NCI-H748 (cell line): ENCODE data around the gene RBCK1.
"Not testable (repeated sequence)": the region's sequence is repeated elsewhere in the genome, so short reads cannot be mapped to it uniquely, and the experiment has no call there.

Experiments
- DNase-seq: peaks from one replicate; lab custom pipeline; 2025; ENCODE audit not compliant: unreplicated experiment; lab: John Stamatoyannopoulos, UW

The RBCK1 gene

DNA sequence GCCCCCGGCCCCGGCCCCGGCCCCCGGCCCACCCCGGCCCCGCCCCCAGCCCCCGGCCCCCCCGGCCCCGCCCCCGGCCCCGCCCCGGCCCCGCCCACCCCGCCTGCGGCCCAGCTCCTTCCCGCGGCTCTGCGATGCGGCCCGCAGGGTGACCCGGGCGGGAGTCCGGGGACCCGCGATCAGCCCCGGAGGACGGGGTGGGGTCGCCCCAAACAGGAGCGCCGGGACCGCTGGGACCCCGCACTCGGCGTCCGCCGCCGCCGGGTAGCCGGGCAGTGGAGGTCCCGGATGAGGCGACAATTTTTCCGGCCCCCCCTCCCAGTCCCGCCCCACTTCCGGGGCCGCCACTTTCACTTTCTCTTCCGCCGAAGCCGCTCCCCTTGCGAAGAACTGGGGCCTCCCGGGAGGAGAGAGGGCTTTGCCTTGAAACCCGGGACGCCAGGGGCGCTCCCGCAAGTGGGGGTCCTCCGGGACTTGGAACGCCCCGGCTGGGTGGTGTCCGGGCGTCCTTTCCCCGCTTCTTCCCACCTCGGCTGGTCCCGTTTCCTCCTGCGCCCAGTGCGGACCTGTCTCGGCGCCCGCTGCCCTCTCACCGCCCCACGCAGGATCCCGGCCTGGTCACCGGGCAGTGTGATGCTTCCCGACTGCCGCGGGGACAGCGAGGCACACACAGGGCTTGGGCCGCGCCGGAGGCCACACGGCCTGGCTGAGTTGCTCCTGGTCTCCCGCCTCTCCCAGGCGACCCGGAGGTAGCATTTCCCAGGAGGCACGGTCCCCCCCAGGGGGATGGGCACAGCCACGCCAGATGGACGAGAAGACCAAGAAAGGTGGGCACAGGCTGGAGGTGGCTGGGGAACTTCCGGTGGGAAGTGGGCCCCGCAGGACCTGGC is at the start of gene RBCK1:
RBCK1 (plus strand) TSS at position 347 of the 890 bp plus-strand sequence; CDS start at position 806, 459 bp downstream.
- peak; percentile 87 for DNase-seq

DNA sequence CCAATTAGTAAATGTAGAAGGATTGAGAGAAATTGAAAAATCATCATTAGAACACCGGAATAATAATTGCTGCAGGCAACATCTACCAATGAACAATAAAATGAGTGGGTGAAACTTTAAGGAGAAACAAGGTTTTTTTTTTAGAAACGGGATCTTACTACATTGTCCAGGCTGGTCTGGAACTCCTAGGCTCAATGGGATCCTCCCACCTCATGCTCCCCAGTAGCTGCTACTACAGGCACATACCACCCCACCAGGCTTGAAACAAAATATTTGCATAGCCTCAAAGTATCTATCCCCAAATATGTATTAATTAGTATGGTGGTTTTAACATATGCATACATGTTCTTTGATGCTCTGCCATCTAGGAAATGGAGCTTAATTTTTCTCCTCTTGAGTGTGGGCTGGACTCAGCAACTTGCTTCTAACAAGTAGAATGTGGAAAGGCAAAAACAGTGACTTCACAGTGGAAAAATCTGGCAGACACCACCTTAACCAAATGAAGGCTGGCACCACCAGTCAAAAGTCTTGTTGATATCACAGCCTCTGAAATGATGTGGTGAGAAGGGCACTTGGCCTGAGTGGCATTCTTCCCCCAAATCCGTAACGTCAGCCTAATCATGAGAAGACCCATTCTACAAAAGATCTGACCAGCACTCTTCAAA is 49.1 kb upstream of the RBCK1 start:
- DNase-seq = no peak

DNA sequence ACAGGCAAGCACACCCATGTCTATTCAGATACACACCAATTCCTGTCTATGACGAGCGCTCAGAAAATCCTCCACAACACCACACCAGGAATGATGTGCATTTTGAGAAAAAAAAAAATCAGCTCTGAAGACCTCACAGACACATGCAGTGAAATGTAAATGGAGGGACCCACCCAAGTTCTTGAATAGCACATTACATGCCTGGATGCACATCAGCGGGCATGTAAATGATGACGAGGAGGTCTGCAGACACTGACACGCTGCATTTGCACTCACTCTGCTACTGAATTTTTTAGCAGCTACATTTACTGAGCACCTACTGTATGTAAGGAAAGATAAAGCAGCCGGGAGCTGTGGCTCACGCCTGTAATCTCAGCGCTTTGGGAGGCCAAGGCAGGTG is 46.5 kb upstream of the RBCK1 start:
- DNase-seq = peak; percentile 58

DNA sequence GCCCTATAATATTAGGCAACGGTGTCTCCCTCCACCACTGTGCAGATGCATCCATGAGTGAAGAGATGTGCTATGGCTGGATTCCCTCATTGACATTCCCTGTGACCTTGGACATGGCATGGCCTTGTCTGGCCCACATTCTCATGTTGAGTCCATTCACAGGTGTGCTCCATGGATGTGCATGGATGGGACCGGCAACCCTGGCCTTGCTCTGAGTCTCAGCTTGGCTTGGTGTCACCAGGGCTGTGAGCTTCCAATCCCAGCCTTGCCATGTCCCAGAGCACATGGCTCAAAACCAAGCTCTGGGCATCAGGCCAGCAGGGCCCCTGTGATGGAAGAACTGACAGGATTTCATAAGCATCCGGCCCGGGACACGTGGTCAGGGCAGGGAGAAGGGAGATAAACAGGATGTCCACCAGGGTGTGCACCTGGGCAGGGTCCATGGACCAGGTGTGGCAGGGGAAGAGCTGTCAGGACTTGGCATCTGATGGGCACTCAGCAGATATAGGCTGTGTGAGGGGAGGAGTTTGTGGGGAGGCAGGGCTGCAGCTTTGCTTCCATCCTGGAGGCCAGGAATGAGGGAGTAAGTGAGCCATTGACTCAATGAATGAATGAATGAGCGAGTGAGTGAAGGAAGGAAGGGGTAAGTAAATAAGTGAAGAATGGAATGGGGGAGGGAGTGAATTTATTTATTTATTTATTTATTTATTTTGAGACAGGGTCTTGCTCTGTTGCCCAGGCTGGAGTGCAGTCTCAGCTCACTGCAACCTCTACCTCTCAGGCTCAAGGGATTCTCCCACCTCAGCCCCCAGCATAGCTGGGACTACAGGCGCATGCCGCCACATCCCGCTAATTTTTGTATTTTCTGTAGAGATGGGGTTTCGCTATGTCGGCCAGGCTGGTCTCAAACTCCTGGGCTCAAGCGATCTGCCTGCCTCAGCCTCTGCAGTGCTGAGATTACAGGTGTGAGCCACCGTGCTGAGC is 45.5 kb upstream of the RBCK1 start:
- peak; percentile 82 for DNase-seq

DNA sequence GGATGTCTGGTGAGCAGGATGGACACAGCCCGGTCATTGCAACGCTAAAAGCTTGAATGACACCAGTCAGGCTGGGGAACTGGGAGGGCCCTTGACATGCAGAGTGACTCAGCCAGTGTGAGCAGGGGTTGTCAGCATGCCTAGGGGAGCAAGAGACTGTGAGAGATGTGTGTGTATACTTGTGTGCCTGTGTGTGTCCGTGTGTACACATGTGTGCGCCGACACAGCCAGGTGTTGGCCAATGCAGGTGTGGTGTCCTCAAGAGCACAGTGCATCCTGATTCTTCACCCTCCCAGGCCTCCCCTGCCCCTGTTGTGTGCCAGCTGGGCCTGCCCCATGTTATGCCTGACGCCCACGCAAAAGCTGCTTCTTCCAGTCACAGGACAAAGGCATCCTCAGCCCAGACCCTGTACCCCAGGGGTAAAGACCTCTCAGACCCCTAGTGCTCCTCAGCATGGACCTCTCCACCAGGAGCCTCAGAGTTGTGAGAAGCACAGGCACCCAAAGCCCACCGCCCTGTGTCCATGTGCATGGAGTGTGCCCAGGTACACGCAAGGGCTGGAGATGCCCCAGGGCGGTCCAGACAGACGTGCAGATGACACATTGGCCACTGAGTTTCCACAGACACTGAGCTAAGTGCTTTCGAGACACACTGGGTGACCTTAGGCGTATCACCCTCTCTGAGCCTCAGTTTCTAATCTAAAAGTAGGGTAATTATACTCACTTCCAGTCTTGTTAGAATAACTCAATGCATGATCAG is 44.6 kb upstream of the RBCK1 start:
- DNase-seq = no peak

DNA sequence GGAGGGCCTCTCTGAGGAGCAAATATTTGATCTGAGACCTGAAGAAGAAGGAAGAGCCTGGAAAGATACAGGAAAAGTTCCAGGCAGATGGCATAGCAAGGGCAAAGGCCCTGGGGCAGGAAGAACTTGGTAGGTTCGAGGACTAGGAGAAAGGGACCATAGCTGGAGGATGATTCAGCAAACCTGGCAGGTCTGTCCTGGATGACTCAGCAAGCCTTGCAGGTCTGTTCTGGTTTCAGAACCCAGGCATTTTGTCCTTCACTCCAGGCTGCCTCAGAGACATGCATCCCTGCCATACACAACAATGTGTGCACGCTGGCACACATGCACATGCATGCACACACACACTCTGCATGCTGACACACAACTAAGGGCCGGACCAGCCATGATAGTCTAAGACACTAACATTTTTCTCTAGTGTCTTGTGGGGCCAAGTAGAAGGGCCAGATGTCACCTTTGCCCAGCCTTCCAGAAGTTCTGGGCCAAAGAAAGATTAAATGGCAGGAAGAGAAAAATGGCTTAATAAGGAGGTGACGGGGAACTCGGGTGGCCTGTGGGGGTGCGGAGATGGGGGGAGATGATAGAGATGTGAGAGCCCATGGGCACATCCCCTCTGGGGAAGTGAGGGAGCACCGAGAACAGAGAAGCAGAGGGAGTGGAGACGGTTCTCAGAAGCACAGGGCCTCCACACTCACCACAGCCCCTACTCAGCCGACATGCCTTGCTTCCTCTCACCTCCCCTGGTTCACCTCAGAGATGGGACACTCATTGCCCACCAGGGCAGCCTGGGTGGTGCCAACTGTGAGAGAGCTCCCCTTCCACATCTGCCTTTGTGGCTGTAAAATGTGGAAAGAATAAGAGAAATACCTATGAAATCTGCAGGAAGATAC is 42.9 kb upstream of the RBCK1 start:
- no peak for DNase-seq

DNA sequence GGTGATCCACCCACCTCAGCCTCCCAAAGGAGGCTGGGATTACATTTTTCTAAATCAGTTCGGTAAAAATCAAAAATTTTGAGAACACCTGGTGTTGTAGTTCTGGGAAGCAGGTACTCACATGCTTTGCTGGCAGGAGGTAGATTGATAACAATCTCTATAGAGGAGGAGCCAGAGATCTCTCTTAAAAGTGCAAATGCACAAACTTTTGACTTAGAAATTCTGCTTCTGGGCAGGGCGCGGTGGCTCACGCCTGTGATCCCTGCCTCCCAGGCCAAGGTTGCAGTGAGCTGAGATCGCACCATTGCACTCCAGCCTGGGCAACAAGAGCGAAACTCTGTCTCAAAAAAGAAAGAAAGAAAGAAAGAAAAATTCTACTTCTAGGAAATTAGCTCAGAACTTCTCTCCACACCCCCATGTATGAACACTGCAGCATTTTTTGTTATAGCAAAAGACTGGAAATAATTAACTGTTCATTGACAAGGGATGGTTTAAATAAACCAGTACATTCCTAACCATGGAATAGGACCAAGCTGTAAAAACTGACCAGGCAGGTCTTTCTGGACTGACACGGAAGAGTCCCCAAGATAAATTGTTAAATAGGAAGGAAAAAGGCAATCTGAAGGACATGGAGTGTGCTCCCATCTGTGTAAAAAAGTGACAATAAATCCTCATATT is 41.9 kb upstream of the RBCK1 start:
- no peak for DNase-seq

DNA sequence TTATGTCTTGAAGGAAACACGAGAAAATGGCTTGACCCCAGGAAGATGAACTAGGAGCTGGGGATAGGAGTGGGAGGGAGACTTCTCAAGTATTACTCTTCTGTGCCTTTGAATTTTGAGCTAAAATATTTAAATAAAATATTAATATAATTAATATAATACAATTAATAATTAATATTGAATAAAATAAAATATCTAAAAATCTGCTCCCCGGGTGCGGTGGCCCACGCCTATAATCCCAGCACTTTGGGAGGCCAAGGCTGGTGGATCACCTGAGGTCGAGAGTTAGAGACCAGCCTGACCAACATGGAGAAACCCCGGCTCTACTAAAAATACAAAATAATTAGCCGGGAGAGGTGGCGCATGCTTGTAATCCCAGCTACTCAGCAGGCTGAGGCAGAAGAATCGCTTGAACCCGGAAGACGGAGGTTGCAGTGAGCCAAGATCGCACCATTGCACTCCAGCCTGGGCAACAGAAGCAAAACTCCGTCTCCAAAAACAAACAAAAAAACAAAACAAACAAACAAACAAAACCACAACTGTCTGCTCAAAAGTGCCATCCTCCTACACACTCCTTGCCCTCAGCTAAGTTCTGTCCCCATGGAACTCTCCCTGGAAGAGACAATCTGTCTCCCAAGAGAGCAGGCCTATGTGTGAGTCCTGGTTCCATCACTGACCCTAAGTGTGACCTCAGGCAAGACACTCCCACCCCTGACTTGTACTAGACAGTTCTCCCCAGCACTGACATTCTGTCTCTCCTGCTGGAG is 41.2 kb upstream of the RBCK1 start:
- DNase-seq = no peak

DNA sequence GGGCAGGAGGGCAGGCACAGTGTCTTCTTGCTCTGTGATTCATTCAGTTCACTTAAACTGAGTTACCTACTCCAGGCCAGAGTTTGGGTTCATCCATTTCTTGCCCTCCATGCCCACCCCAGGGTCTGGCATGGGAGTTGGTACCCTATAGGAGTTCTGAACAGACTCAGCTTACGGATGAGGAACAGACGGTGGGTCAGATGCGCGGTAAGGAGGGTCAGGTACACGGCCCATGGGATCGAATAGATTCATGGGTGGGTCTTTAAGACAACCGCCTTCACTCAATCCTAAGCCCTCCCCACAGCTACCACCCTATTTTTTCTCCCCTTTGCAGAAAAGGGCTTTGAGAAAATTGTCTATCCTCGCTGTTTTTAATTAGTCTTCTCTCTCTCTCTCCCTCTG is 40.6 kb upstream of the RBCK1 start:
- no peak for DNase-seq

DNA sequence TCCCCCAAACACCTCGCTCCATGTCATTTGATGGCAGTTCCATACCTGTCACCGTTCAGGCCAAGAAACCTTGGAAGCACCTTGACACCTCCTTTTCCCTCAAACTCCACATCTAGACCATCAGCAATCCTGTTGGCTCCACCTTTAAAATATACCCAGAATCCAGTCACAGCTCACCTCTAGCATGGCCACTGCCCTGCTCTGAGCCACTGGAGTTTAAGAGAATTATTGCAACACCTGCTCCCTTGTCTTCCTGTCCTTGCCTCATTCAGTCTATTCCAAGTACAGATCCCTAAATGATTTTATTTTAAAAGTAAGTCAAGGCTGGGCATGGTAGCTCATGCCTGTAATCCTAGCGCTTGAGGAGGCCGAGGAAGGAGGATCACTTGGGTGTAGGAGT is 39.2 kb upstream of the RBCK1 start:
- DNase-seq = no peak

DNA sequence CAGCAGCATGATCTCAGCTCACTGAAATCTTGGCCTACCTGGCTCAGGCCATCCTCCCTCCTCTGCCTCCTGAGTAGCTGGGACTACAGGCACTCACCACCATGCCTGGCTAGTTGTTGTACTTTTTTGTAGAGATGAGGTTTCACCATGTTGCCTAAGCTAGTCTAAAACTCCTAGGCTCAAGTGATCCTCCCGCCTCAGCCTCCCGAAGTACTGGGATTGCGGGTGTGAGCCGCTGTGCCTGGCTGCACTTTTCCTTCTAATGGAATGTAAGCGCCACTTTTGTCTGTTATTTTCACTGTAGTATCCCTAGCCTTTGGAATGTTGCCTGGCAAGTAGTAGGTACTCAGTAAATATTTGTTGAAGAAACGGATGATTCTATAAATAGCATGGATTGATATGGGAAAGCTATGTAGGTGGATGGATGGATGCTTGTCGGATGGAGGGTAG is 37.9 kb upstream of the RBCK1 start:
- peak; percentile 40 for DNase-seq

DNA sequence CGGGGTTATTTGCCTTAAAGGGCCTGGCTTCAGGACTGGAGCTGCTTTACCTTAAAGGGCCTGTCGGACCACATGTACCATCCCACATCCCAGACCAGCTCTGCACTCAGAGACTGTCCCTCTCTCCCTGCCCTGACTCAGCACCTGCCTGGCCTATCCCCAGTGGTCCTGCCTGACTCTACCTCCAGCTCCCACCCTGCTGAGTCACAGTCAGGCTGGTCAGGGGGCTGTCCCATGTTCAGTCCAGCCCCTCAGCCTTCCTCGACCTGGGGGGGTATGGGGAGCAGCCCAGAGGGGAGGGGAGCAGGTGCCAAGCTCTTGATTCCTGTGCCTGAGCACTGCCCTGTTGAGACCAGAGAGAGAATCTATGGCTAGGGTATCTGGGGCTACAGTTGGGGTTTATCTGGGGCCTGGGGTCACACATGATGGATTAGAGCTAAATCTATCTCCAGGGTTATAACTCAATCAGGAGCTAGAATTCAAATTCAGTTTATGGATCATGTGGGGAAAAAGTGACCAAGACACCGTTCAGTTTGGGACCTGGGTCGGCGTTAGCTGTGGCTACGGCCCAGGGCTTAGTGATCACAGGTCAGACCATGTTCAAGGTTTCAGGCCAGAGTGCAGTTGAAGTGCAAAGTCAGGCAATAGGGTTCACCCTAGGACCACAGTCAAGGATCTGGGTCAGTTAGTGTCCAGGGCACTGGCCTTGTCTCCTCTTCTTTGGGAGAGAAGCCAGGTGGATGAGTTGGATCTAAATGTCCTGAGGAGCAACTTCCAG is 36.9 kb upstream of the RBCK1 start:
- DNase-seq = no peak

DNA sequence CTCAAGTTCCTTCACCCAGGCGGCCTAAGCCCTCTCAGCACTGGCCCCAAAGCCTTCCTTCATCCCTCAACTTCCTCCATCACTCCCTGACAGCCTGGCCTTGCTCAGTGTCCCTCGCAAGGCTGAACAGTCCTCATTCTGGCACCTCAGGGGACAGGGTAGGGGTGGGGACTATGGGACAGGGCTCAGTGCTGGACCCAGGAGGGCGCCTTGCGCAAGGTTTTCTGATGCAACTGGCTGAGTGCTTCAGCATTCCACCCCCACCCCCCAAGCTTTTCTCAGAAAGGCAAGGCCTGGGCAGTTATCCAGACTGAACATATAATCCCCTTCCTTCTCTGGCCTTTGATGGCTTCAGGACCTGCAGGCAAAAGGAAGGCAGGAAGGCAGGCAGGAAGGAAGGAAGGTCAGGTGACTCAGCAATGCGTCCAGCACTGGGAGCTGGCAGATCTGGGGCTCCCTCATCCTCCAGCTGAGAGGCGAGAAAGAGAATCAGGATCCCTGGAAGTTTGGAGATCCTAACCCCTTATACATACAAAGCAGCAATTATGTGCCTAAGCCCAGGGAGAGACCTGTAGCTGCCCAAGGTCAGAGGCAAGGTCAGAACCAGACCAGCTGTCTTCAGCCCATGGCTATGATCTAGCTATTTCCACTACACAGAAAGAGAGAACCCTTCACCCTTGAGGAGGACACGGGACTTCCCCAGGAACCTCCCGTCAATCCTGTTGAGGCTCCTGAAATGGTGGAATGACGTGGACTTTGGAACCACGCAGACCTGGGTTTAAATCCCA is 36.1 kb upstream of the RBCK1 start:
- DNase-seq = no peak

DNA sequence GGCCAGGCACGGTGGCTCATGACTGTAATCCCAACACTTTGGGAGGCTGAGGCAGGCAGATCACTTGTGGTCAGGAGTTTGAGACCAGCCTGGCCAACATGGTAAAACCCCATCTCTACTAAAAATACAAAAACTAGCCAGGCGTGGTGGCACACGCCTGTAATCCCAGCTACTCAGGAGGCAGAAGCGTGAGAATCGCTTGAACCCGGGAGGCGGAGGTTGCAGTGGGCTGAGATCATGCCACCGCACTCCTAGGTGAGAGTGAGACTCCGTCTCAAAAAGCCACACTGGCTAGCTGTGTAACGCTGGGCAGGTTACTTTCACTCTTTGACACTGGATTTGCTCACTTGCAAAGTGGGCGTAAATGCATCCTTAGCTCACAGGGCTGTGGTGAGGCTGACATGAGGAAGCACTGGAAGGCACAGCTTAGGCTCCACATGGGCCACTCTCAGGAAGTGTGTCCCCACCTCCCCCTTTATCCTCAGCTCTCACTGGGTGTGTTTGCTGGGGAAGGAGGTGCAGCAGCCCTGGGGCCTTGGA is 35.5 kb upstream of the RBCK1 start:
- DNase-seq = not testable (repeated sequence)

DNA sequence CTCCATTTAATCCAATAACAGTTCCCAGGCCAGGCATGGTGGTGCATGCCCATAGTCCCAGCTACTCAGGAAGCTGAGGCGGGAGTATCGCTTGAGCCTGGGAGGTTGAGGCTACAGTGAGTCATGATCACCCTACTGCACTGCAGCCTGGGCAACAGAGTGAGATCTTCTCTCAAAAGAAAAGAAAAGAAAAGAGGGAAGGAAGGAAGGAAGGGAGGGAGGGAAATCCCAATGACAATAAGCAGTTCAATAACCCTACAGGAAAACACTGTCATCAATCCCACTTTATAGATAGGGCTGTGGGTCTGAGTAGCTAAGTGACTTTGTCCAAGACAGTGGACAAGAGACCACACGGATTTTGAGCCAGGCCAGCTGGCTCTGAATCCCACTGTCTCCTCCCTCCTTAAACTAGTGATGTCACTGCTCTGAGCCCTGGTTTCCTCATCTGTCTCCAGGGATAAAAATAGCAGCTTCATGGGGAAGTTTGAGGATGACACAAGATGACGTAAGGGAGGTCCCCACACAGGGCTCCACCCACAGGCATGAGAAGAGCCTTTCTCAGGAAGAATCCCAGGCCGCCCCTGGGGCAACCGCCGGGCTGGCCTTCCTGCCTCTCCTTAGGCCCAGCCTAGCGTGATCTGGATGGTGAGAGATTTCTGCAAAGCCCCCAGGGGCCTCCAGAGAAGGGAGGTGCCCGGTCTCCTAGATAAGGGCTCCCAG is 34.8 kb upstream of the RBCK1 start:
- DNase-seq = no peak
